Stimulated activated CD4-positive, alpha-beta T cell treated with anti-CD3 and anti-CD28 coated beads, Interleukin-12 subunit alpha, Interleukin-12 subunit beta, amount 100 ng/mL, for 4 hours (primary cell): ENCODE data around the gene FADS3.
A peak's percentile ranks its signal among the peaks of the same experiment; 100 is the strongest.

Experiments used
- DNase-seq: peaks from one replicate; pipeline ENCODE4 v3.0.0-alpha.2; 2020

Gene FADS3

DNA sequence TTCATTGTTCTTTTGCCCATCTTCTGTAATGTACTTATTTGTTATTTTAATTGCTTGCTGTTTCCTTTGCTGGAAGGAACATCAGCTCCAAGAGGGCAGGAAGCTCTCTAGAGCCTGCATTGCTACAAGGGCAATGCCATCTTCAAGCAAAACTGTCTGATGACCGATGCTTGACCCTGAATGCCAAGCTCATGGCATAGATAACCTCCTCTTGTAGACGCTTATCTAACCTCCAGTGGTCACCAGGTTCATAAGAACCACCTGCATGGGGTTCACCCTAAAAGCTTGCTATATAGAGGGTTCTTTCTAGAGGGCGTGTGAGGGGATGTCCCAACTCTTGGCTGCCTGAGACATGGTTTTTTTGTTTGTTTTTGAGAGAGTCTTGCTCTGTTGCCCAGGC is 16.5 kb downstream of the FADS3 start:
- no peak for DNase-seq

- DNase-seq = no peak
Measured at GRCh38 chr11:61874377-61874809, 17.0 kb downstream of the FADS3 start.

DNA sequence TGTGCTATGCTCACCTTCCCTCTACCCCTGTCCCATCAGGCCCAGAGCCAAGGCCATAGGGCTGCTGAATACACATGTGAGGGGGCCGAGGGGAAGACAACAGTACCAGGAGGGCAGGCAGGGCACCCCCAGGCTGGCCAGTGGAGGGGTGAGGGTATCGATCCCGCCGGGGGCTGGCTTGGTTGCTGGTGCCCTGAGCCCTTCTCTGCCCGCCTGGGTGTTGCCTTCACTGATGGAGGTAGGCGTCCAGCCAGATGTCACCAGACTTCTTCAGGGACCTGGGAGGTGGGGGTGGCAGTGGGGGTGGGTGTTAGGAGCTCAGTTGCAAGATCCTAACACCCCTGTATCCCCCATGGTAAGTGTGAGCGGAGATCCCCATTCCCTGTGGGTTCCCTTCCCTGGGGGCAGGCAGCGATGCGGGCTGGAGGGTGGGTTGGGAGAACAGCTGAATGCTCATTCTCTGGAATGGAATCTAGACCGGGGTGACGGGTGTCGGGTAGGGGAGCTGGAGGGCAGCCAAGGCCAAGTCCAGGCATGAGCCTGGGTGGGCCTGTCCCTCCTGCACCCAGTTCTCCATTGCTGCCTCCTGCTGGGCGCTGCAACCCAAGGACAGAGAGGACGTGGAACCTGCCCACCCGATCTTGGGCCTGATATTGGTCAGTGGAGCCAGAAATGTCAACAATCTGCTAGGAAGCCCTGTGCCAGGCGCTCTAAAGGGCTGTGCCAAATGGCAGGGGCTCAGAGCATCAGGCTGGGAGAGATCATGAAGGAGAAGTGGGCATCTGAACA is 17.6 kb downstream of the FADS3 start:
- no peak for DNase-seq

DNA sequence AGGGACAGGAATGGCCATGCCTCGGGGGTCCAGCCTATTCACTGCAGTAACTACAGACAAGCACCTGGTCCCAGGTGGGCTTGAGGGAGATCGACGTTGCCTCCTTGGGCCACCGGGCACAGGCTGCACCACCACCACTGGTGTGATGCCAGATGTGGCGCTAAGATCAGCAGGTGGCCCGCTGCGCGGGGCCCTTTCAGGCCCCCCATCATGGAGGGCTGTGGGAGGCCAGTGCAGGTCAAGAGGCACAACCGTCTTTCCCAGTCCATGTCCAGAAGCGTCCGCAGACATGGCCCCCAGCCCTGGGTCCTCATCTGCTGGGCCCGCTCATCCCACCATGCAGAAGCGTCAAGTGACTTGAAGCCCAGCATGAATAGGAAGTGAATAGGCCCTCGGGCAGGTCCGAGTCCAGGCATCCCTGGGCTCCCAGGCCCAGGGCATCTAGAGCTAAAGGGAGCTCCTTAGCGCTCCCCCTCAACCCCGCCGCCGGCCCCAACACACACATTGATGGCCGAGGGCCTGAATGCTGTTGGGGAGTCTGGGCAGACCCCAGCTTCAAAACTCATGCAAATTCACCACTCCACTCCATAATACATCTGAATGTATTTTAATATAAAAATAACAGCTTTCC is 18.3 kb downstream of the FADS3 start:
- no peak for DNase-seq

- peak; percentile 60 for DNase-seq
Measured at GRCh38 chr11:61871158-61871597, 20.2 kb downstream of the FADS3 start.

DNA sequence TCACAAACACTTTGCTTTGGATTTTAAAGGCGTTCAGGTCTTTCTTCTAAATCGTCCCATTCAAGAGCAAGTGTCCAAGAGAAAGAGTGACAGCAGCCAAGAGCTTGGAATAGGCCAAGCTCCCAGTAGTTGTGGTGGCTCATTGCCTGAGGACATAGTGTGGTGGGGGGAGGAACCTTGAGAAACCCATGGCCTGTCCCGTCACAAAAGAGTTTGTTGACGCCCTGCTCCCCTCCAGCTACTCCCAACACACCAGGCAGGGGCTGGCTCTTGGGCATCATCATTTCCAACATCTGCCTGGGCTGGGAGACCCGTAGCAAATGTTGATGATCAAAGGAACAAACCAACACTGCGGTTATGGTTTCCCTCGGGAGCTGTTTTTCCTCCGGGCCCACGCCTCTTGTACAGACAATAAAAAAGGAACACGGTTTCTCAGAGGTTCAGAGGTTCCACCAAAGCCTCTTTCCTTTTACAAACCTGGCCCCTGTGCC is 20.8 kb downstream of the FADS3 start:
- no peak for DNase-seq

DNA sequence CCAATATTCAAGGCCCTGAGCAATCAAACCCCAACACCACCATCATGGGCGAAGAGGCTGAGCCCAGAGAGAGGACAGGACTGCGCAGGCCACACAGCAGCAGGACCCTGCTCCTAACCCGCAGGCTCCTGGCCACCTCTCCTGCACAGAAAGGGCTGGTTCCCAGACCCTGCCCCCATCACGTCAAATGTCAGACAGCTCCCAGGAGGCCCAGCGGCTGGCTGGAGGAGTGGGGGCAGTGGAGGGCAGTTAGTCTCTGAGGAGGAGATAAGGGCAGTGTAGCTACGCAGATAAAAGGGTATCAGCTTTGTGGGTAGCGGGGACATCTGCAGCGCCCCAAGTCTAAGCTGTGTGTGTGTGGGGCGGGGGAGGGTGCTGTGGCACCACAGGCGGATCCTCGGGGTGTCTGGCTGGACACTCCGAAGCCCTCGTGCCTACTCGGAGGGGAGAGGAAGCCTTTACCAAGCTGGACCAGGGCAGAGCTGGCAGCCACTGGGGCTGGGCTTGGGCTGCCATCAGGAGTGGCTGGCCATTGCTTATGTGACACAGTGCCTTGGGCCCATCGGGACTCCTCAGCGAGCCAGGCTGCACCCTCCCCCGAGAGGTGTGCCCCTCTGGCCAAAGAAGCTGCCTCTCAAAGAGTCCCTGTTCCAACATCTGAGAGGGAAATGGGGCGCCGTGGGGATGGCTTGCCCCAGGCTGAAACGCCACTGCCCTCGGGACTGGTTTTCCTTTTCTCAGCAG is 21.5 kb downstream of the FADS3 start:
- no peak for DNase-seq

DNA sequence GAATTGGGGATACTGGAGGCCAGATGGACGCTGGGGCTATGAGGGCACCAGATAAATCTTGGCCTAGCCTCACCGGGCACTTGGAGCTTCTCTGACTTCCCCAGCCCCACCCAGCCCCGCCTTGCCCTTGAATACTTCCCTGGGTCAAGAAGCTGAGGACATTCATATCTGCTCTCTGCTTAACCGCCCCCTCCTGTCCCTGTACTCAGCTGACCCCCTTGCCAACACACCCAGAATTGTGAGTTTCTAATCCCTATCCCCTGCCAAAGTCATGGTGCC is 22.0 kb downstream of the FADS3 start:
- DNase-seq = no peak

GRCh38 chr11:61868571-61869428 is 22.5 kb downstream of the FADS3 start:
- DNase-seq = no peak

DNA sequence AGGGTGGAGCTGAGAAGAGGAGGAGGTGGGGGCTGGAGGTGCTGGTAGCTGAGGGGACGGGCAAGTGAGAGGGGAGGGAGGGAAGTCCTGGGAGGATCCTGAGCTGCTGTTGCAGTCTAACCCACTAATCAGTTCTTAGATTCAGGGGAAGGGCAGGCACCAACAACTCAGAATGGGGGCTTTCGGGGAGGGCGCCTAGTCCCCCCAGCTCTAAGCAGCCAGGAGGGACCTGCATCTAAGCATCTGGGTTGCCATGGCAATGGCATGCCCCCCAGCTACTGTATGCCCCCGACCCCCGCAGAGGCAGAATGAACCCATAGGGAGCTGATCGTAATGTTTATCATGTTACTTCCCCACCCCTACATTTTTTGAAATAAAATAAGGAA is 24.4 kb downstream of the FADS3 start:
- DNase-seq = no peak

DNA sequence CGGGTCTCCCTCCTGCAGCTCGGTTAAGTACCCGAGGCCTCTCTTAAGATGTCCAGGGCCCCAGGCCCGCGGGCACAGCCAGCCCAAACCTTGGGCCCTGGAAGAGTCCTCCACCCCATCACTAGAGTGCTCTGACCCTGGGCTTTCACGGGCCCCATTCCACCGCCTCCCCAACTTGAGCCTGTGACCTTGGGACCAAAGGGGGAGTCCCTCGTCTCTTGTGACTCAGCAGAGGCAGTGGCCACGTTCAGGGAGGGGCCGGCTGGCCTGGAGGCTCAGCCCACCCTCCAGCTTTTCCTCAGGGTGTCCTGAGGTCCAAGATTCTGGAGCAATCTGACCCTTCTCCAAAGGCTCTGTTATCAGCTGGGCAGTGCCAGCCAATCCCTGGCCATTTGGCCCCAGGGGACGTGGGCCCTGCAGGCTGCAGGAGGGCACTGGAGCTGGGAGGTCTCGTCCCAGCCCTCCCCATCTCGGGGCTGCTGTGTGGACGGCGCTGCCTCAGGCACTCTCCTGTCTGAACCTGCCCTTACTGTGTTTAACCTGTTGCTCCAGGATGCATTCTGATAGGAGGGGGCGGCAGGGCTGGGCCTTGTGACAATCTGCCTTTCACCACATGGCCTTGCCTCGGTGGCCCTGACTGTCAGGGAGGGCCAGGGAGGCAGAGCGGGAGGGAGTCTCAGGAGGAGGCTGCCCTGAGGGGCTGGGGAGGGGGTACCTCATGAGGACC is 25.0 kb downstream of the FADS3 start:
- DNase-seq = no peak

GRCh38 chr11:61864814-61865775 is 26.2 kb downstream of the FADS3 start:
- no peak for DNase-seq

- DNase-seq = no peak
Measured at GRCh38 chr11:61863548-61864081, 27.7 kb downstream of the FADS3 start.

- no peak for DNase-seq
Measured at GRCh38 chr11:61862714-61863547, 28.4 kb downstream of the FADS3 start.

DNA sequence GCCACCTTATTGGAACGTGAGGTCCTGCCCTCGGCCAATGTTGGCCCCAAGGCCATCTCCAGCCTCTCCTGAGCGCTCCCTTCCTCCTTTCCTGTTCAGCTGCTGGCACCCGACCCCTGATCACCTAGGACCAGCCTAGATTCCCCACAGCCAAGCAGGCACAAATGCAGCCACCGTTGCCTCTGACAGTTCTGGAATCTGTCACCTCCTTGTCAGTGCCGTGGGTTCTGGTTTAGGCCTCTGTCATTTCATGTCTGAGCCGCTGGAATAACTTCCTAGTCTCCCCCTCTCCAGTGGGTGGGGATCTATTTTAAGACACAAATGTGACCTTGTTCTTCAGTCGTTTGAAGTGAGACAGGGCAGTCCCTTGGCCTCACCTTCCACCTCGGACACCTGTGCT is 29.7 kb downstream of the FADS3 start:
- DNase-seq = no peak

DNA sequence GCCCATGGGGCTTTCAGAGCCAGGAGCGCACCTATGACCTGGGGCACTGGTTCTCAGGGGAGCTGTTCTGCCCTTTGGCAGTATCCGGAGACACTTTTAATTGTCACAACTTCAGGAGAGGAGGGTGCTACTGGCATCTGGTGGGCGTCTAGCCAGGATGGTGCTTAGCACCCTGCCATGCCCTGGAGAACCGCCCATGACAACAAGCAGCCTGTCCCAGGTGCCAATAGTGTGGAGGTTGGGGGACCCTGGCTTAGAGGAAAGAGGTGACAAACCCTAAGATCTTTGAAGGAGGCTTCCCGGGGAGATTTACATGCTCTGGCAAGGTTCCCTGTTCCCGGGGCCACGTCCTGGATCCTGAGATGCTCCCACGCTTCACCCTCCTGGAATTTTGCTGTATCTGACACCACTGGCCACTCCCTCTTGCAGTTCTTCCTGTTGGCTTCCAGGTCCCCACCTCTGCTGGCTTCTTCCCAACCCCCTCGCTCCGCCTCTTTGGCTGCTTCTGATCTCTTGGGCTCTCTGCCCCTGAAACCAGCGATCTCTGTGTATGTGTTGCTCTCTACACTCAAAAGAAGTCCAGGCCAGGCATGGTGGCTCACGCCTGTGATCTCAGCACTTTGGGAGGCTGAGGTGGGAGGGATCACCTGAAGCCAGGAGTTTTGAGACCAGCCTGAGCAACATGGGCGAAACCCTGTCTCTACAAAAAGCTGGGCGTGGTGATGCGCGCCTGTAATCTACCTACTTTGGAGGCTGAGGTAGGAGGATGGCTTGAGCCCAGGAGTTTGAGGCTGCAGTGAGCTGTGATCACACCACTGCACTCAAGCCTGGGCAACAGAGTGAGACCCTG is 31.1 kb downstream of the FADS3 start:
- no peak for DNase-seq

GRCh38 chr11:61855939-61856680 is 35.2 kb downstream of the FADS3 start:
- no peak for DNase-seq
